Measurements from ENCODE around the gene SMPD3. TPM values are rescaled to one million over a fixed set of nuclear protein-coding genes. Genes with fewer than 3 reads are reported as not detected.

Gene SMPD3
- total and polyA plus RNA-seq, 3 donors from 2014 or later: 13.3 to 23.4 (median 20.6) TPM

- H3K27ac ChIP-seq: no peak overlapping the region
- TF ChIP-seq CTCF (IDR thresholded peaks at IDR 0.05) (no peak), POLR2A (IDR thresholded peaks at IDR 0.05) (no peak)
- DNase-seq: no peak
- intact Hi-C loops (cut with DNase I; ENCODE audit: low total_unique reads): no loop called here
- no peaks in the 10 kb centered on the region for H3K9me3 ChIP-seq
- H3K4me3 ChIP-seq: no peak overlapping the region
- H3K27me3 ChIP-seq: no peaks in the 10 kb centered on the region
- WGBS, 2 donors: 83 to 90% methylated on average over 4 of the region's 4 CpGs
- H3K4me1 ChIP-seq: no peaks in the 10 kb centered on the region
- no peaks in the 10 kb centered on the region for H3K36me3 ChIP-seq (ENCODE audit: low read depth, missing control alignments)
Observed at GRCh38 chr16:68422396-68422960, 25.8 kb downstream of the SMPD3 start.

- Histone ChIP-seq H3K27ac (no peak overlapping the region), H3K27me3 (no peaks in the 10 kb centered on the region), H3K9me3 (no peaks in the 10 kb centered on the region), H3K4me3 (no peak overlapping the region), H3K4me1 (no peaks in the 10 kb centered on the region), H3K36me3 (ENCODE audit: low read depth, missing control alignments) (no peaks in the 10 kb centered on the region)
- WGBS, 2 donors: 95 to 98% methylated on average over 5 of the region's 5 CpGs
- no peak for DNase-seq
- intact Hi-C loops (cut with DNase I; ENCODE audit: low total_unique reads): no loop called here
- TF ChIP-seq CTCF (IDR thresholded peaks at IDR 0.05) (no peak), POLR2A (IDR thresholded peaks at IDR 0.05) (no peak)
Observed at GRCh38 chr16:68421076-68421475, 27.2 kb downstream of the SMPD3 start.

GRCh38 chr16:68420366-68420942 is 27.9 kb downstream of the SMPD3 start:
- Histone ChIP-seq H3K36me3 (ENCODE audit: low read depth, missing control alignments) (no peaks in the 10 kb centered on the region), H3K27me3 (no peaks in the 10 kb centered on the region), H3K27ac (no peak overlapping the region), H3K4me1 (no peaks in the 10 kb centered on the region), H3K9me3 (no peaks in the 10 kb centered on the region), H3K4me3 (no peak overlapping the region)
- intact Hi-C loops (cut with DNase I; ENCODE audit: low total_unique reads): no loop called here
- DNase-seq: no peak
- 92 to 94% methylated on average over 3 to 4 of the region's 4 CpGs for WGBS, 2 donors
- TF ChIP-seq CTCF (IDR thresholded peaks at IDR 0.05) (no peak), POLR2A (IDR thresholded peaks at IDR 0.05) (no peak)

- 72 to 79% methylated on average over 11 of the region's 11 CpGs for WGBS, 2 donors
- no peaks in the 10 kb centered on the region for H3K27me3 ChIP-seq
- H3K4me1 ChIP-seq: peaks cover 8% of the 10 kb centered on the region
- no peak for DNase-seq
- intact Hi-C loops (cut with DNase I; ENCODE audit: low total_unique reads): no loop called here
- no peak for TF ChIP-seq POLR2A (IDR thresholded peaks at IDR 0.05)
- no peak for TF ChIP-seq CTCF (IDR thresholded peaks at IDR 0.05)
- H3K36me3 ChIP-seq (ENCODE audit: low read depth, missing control alignments): no peaks in the 10 kb centered on the region
- no peaks in the 10 kb centered on the region for H3K9me3 ChIP-seq
- no peak overlapping the region for H3K27ac ChIP-seq
- H3K4me3 ChIP-seq: no peak overlapping the region
Observed at GRCh38 chr16:68417711-68418301, 30.5 kb downstream of the SMPD3 start.
